CD4-positive, alpha-beta T cell treated with Interleukin-4 for 1 hour (primary cell): ENCODE measurements around the gene NTM.

Source experiments
- DNase-seq, 2 donors: peaks; one replicate each; pipeline ENCODE4 v3.0.0-alpha.2; 2020 to 2022

The NTM gene

GRCh38 chr11:131373095-131373725 lies 2.8 kb downstream of the NTM start:
- DNase-seq, result no peak

- no peak for DNase-seq
Observed at GRCh38 chr11:131373756-131374155, 3.3 kb downstream of the NTM start.

- DNase-seq, result no peak
Observed at GRCh38 chr11:131375421-131375820, 5.0 kb downstream of the NTM start.

- no peak for DNase-seq
Observed at GRCh38 chr11:131375915-131376314, 5.5 kb downstream of the NTM start.

- DNase-seq, result no peak
Observed at GRCh38 chr11:131378931-131379330, 8.5 kb downstream of the NTM start.

GRCh38 chr11:131385763-131386390 lies 15.5 kb downstream of the NTM start:
- DNase-seq, result no peak

GRCh38 chr11:131386408-131386807 lies 16.0 kb downstream of the NTM start:
- no peak for DNase-seq

- no peak for DNase-seq
Observed at GRCh38 chr11:131388030-131388429, 17.6 kb downstream of the NTM start.

- DNase-seq, result no peak
Observed at GRCh38 chr11:131389582-131389981, 19.2 kb downstream of the NTM start.

GRCh38 chr11:131391176-131391575 lies 20.8 kb downstream of the NTM start:
- no peak for DNase-seq

- no peak for DNase-seq
Observed at GRCh38 chr11:131392528-131393255, 22.3 kb downstream of the NTM start.

- no peak for DNase-seq
Observed at GRCh38 chr11:131393691-131394090, 23.3 kb downstream of the NTM start.

GRCh38 chr11:131397675-131398074 lies 27.3 kb downstream of the NTM start:
- DNase-seq, result no peak

- no peak for DNase-seq
Observed at GRCh38 chr11:131402040-131402439, 31.6 kb downstream of the NTM start.

GRCh38 chr11:131404010-131404409 lies 33.6 kb downstream of the NTM start:
- no peak for DNase-seq

- peak in 1 of 2 donors; percentile 20 for DNase-seq
Observed at GRCh38 chr11:131408025-131408640, 37.7 kb downstream of the NTM start.

GRCh38 chr11:131409345-131409744 lies 38.9 kb downstream of the NTM start:
- no peak for DNase-seq

GRCh38 chr11:131411636-131412035 lies 41.2 kb downstream of the NTM start:
- DNase-seq, result no peak

- no peak for DNase-seq
Observed at GRCh38 chr11:131412061-131412460, 41.6 kb downstream of the NTM start.

- no peak for DNase-seq
Observed at GRCh38 chr11:131413217-131413616, 42.8 kb downstream of the NTM start.

GRCh38 chr11:131418189-131418588 lies 47.8 kb downstream of the NTM start:
- DNase-seq, result no peak

GRCh38 chr11:131421066-131421855 lies 50.8 kb downstream of the NTM start:
- no peak for DNase-seq

- DNase-seq, result no peak
Observed at GRCh38 chr11:131422029-131422428, 51.6 kb downstream of the NTM start.
